CD4-positive, alpha-beta T cell treated with Interleukin-1 beta for 1 hour (primary cell): ENCODE results near the gene WDR45B.

Experiments used
- DNase-seq, 2 donors: peaks; one replicate each; pipeline ENCODE4 v3.0.0-alpha.2; 2020 to 2022

WDR45B gene

DNA sequence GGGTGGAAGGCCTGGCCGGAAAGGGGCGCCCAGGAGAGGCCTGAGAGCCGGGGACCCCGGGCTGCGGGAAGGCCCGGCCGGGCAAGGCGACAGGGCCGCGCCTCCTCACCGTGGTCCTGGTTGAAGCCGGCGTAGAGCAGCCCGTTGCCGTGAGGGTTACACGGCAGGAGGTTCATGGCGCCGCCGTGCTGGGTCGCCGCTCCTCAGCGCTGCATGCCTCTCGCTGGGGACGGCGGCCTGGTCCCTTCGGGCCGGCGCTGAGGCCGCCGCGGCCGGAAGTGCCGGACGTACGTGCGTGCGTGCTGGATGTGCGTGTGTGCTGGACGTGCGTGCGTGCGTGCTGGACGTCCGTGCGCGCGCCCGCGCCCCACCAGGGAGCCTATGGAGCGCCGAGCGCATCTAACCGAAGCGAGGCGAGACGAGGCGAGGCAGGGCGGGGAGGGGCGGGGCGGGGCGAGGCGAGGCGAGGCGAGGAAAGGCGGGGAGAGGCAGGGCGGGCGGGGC is at the start of gene WDR45B:
Gene WDR45B (minus strand): TSS at position 280 of the 504 bp plus-strand sequence. CDS start 104 bp downstream, at position 176.
- peak; percentile 87 to 93 for DNase-seq

- DNase-seq, result no peak
Measured at GRCh38 chr17:82697808-82698064, 49.5 kb upstream of the WDR45B start.

DNA sequence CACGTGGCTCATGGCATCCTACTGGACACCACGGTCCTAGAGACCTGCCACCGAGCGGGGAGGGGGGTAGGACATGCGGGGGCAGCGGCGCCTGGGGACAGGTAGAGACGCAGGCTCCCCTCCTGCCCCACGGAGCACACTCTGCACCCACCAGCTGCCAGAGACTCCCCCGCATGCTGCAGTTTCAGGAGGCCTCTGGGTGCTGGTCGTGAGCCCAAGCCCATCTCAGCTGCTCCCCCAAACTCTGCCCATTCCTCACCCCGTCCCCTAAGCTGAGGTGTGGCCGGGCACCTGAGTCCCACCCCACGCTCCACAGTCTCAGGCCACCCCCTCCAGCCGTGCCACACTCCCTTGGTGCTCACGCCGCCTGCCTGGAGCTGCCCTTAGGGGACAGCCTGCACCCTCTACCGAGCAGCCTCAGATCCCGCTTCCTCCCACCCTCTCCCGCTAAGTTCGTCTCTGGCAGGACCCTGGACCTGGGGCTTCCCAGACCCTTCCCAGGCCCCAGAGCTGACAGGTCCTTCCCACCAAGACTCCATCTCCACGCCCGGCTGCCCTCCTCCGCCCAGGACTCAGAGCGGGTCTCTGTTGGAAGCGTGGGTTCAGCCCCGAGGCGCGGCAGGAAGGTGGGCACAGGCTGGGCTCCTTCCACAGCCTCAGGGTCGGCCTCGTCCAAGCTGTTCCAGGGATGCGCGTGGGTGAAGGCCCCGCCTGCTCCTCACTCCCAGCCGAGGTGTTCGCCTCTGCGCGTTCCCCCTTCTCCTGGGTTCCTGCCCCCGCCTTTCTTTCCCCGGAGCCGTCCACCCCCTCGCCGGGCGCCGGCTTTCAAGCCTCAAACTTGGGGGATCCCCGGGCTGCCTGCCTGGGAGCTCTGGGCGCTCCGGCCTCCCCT is 48.9 kb upstream of the WDR45B start:
- no peak for DNase-seq

GRCh38 chr17:82696259-82696658 is 48.0 kb upstream of the WDR45B start:
- DNase-seq, result no peak

GRCh38 chr17:82694647-82695046 is 46.4 kb upstream of the WDR45B start:
- DNase-seq, result no peak

DNA sequence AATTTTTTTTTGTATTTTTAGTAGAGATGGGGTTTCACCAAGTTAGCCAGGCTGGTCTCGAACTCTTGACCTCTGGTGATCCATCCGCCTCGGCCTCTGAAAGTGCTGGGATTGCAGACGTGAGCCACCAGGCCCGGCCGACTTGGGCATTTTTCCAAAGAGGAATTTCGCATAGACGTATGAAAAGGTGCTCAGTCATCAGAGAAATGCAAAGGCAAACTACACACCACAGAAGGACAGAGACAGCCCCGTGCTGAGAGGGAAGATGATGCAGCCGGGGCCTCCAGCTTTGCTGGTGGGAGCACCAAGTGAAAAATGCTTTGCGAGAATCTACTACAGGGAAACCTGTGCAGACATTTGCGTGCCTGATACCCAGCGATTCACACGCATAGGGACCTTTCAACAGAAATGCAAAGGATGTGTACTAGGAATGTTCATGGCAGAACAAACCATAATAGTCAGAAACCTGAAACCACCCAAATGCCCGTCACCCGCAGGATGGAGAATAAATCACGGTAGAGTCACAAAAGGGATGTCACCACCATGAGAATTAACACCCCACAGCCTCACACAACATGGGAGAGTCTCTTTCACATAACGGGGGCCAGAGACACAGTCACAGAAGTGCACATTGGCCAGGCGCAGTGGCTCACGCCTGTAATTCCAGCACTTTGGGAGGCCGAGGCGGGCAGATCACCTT is 45.1 kb upstream of the WDR45B start:
- DNase-seq, result no peak

- DNase-seq, result no peak
Measured at GRCh38 chr17:82692268-82692667, 44.0 kb upstream of the WDR45B start.

GRCh38 chr17:82691714-82692113 is 43.5 kb upstream of the WDR45B start:
- DNase-seq, result no peak

DNA sequence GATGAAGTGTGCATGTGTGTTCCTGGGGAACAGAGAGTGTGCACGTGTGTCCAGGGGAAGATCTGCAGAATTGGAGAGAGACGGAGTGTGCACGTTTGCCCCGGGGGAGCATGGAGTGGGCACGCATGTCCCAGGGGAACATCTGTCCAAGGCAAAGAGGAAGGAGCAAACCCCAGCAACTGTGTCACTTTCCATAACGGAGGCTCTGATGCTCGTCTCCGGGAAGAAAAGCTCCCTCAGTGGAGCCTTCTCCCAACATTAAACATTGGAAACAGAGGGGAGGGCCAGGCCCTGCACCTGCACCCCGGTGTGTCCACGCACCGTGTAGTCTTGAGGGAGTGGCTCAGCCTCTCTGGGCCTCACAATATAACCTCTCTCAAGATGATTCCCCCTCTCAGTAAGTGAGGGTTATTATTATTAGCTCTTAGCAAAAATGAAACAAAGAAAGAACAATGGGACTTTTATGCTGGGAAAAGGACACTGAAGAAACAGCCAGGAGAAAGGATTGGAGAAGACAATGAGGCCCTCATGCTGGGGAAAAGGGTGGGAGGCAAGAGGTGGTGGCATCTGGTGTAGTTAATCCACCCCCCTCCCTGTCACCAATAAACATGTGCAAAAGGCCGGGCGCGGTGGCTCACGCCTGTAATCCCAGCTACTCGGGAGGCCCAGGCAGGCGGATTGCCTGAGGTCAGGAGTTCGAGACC is 42.7 kb upstream of the WDR45B start:
- no peak for DNase-seq

DNA sequence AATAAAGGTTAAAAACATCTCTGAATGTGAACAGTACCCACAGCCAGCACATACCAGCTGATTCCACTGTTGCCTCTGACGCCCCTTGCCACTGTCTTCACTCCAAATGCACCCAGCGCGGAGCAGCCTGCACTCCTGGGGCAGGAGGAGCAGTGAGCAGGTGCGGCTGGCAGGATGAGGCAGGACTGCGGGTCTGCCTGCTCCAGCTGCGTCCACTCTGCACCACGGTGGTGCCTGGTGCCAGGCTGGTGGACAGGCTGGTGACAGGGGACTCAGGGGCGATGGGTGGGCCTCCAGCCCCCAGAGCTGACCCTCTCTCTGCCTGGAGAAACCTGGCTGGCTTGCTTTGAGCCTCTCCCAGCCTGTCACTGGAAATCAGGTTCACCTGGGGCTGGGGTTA is 40.8 kb upstream of the WDR45B start:
- no peak for DNase-seq

DNA sequence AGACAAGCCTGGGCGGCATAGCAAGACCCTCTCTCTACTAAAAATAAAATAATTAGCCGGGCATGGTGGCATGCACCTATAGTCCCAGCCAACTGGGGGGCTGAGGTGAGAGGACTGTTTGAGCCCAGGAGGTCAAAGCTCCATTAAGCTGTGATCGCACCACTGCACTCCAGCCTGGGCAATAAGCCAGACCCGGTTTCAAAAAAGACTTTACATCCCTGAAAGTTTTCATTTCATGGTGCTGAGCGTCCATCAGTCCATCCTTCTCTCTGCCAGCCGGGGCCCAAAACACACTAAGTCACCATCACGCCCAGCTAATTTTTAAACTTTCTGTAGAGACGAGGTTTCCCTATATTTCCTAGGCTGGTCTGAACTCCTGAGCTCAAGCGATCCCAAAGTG is 39.6 kb upstream of the WDR45B start:
- no peak for DNase-seq

GRCh38 chr17:82687375-82687861 is 39.2 kb upstream of the WDR45B start:
- DNase-seq, result no peak

GRCh38 chr17:82686366-82687324 is 38.4 kb upstream of the WDR45B start:
- no peak for DNase-seq

DNA sequence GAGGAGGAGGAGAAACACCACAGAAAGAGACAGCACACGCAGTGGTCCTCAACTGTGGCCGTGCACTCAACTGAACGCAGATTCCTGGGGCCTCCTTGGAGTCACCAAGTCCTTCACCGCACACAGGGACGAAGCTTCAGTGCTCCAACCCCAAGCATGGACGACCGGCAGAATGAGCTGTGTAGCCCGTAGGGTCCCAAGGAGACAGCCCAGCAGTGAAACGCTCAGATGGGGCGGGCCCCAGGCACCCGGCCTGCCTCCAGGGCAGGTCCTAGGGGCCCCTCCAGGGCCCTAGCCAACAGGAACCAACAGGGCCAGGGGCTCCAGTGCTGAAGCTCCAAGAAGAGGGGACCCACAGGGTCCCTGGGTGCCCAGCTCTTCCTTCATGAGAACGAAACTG is 37.0 kb upstream of the WDR45B start:
- DNase-seq, result no peak

DNA sequence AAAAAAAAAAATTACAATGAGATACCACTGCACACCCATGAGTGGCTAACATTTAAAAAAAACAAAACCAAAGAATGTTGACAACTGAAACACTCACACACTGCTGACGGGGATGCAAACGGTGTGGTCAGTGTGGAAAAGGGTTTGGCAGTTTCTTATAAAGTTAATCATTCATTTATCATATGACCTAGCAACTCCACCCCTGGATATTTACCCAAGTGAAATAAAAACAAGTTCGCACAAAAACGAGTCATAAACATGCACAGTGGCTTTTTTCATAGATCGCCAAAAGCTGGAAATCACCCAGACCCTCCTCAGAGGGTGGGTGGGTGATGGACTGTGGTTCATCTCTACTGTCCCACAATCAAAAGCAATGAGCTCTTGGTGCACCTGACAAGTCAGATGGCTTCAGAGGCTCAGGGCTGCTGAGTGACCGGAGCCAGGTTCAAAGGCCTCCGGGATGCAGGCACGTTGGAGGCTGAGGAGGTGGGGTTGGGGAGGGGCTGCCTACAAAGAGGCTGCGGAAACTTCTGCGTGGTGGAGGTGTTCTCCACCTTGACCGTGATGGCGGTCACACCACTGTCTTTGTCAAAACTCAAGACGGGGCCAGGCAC is 36.1 kb upstream of the WDR45B start:
- DNase-seq, result no peak

- no peak for DNase-seq
Measured at GRCh38 chr17:82683534-82683933, 35.3 kb upstream of the WDR45B start.

GRCh38 chr17:82681547-82681946 is 33.3 kb upstream of the WDR45B start:
- no peak for DNase-seq

DNA sequence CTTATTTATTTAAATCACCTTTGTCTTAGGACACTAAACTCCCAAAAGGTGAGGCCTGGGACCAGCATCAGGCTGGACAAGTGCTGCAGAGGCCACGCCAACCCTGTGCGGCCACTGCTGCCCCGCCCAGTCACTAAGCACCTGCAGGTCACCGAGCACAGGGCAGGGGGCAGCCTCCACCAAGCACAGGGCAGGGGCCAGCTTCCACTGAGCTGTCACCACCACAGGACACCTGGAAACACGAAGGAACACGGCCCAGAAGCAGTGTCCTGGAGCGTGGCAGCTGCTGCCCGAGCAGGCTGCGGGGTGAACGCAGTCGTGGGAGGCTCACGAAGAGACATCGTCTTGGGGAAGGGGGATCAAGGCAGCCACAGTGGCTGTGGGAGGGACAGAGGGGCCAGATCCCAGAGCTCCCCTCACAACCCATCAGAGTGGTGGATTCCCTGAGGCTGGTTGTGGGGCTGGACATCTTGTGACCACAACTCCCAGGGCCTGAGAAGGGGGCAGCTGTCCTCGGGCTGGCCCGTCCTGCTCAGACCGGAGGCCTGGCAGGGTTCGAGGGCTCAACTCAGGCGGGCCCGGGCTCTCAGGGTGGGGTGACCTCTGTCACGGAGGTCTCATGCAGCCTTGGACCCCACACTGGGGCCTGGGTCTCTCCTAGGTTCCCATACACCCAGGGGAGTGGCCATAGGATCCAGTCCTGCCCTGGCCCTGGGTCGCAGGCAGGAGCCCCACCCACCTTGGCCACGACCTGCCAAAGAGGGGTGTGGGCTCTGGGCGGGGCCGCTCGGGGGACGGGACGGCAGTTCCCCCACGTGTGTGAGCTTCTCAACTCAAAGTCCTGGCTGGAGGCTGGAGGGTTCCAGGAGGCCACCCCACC is 31.6 kb upstream of the WDR45B start:
- no peak for DNase-seq

DNA sequence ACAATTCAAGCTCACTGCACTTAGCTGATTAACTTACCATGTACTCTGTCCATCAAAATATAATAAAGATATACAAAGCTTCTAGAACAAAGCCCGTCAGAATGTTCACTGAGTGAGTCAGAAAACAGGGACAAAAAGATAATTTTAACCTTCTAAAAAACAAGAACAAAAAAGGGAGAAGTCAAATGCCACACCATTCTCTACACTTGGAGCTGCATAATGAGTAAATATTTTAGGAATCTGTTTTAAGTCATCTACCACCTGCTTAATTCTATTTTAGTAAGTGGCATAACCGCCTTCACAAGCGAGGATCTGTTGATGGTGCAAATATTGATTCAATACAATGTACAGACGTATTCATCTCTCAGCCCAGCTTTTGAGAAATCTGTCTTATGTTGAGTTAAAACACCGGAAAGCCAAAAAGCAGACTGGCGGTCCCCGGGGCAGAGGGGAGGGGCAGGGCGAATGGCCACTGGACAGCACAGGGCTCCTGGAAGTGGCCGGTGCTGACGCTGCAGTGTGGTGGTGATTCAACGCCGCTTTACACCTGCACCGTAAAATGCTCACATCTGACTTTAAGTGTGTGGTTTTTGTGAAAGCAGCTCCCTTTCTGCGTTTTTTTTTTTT is 30.1 kb upstream of the WDR45B start:
- DNase-seq, result no peak

DNA sequence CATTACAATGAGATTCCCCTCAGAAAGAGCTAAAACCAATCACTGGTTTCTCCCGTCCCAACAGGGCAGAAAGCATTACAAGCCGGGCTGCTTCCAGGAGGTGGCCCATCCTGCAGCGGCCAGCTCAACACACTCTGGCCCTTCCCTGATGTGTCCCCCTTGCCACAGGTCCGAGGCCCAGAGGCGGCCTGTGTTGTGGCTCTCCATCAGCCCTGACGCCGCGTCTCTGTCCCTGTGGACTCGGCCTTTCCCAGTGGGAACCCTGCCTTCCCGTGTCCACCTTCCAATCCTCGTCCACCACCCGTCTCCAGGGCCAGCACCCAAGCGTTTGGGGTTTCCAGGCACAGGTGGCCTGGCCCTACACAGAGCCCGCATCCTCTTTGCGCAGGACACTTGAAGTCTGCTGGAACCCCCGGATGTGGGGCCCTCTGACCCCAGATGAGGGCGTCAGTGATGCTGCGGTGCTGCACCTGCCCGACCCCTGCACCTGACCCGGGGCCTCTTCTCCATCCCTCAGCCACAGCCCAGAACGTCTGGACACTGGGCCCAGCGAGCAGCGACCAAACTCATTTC is 29.2 kb upstream of the WDR45B start:
- DNase-seq, result no peak
